Stimulated activated CD4-positive, alpha-beta T cell treated with anti-CD3 and anti-CD28 coated beads, Interleukin-1b, Interleukin-23, amount 100 ng/mL, for 1 hour (primary cell): Measurements from ENCODE around the gene KCNAB3.

Experiments used
- DNase-seq, 2 donors: peaks; one replicate each; pipeline ENCODE4 v3.0.0-alpha.2; 2020; ENCODE audit warnings: low read depth in 2 of 2

KCNAB3 gene

GRCh38 chr17:7940743-7941142 is 11.1 kb upstream of the KCNAB3 start:
- DNase-seq: no peak

GRCh38 chr17:7940034-7940433 is 10.4 kb upstream of the KCNAB3 start:
- DNase-seq: no peak

- DNase-seq: no peak
These were observed 6.2 kb upstream of the KCNAB3 start for GRCh38 chr17:7935859-7936258.

DNA sequence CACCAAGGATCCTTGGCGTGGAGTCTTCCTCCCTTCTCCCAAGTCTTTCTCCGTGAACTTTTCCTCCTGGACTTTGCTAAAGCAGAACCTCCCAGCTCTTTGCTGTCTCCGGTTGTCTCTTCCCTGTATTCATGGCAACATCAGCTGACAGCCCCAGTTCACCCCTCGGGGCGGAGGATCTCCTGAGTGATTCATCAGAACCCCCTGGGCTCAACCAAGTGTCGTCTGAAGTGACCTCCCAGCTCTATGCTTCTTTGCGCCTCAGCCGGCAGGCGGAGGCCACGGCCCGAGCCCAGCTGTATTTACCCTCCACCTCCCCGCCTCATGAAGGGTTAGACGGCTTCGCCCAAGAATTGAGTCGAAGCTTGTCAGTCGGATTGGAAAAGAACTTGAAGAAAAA is 3.3 kb upstream of the KCNAB3 start:
- no peak for DNase-seq

- DNase-seq: no peak
These were observed 2.8 kb upstream of the KCNAB3 start for GRCh38 chr17:7932483-7932891.

GRCh38 chr17:7931709-7932482 is 2.2 kb upstream of the KCNAB3 start, which contains the start of the genes CNTROB and TRAPPC1:
Gene CNTROB (plus strand): TSS chr17:7932206. CDS start chr17:7933080, 874 bp downstream.
Gene TRAPPC1 (minus strand): TSS chr17:7931946. CDS start chr17:7931829, 117 bp downstream.
- DNase-seq: peak; percentile 98 to 99

GRCh38 chr17:7930841-7931631 is 1.4 kb upstream of the KCNAB3 start:
- DNase-seq: no peak

DNA sequence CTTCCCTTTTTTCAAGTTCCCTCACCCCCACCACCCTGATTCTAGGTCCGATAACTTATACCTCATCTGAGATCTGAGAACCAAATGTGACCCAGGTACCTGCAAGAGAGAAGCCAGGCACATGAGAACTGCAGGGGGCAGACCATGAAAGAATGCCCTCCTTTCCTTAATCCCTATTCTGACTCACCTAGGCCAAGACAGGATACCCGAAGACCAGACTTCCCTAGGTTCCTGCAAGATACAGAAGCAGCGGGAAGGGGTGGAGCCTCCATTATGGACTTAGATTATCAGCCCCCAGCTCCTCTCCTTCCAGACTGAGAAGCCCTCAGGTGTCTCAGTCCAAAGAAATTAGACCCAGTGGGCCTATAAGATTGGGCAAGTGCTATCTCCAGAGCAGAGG is 2.1 kb downstream of the KCNAB3 start:
- no peak for DNase-seq

- DNase-seq: peak; percentile 60 to 66
These were observed 6.6 kb downstream of the KCNAB3 start for GRCh38 chr17:7922845-7923628.

GRCh38 chr17:7922269-7922844 is 7.3 kb downstream of the KCNAB3 start:
- no peak for DNase-seq

GRCh38 chr17:7916808-7917207 is 12.8 kb downstream of the KCNAB3 start:
- no peak for DNase-seq

GRCh38 chr17:7916385-7916682 is 13.3 kb downstream of the KCNAB3 start:
- DNase-seq: no peak

DNA sequence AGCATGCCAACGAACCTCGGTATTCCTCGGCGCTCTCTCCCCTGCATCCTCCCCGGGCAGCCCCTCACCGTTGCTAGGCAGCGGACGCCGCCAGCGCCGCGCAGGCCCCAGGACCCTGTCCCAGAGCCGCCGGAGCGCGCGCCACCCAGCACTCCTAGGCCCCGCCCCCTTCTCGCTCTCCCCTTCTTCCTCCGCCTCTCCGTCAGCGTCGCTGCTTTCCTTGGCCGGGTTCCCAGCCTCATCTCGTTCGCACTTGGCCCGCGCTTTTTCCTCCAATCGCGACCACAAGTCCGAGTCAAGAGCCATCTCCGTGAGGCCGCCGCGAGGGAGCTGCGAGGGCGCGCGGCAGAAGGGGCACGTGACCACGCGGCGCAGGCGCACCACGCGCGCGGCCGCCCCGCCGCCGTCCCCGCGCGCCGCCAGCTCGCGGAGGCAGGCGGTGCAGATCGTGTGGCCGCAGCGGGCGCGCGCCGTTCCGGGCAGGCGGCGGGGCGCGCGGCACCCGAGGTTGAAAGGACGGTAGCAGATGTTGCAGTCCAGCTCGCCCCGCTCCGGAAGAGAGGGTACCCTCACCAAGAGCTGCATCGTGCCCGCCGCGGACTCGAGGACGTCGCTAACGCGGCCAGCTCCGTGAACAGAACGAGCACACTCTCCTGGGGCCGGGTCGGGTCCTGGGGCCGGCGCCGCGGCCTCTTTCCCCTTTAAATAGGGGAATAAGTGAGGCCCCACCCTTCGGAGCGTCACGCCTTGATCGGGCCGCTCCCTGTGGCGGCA is 13.9 kb downstream of the KCNAB3 start, which contains the start of gene RNF227:
Gene RNF227 (minus strand): TSS at position 679 of the 774 bp plus-strand sequence. CDS start 94 bp downstream, at position 585.
- DNase-seq: peak; percentile 39 to 65

DNA sequence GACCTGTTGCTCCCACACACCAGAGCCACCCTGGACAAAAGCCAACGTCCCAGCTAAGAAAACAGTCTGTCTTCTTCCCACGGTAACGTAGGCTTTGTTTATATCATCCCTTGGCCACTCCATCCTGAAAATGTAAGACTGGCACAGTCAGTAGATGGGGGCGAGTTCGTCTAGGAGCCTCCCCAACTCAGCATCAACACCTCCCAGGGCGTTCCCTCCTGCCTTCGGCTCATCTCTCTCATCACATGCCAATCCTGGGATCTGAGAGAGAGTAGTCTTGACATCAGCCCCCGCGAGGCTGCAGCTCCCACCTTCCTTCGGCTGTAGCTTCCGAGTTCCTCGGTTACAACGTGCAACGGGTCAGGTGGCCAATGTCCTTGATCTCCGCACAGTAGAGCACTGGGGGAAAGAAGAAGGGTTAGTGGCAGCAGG is 14.5 kb downstream of the KCNAB3 start:
- no peak for DNase-seq

GRCh38 chr17:7912927-7913524 is 16.6 kb downstream of the KCNAB3 start:
- DNase-seq: no peak

DNA sequence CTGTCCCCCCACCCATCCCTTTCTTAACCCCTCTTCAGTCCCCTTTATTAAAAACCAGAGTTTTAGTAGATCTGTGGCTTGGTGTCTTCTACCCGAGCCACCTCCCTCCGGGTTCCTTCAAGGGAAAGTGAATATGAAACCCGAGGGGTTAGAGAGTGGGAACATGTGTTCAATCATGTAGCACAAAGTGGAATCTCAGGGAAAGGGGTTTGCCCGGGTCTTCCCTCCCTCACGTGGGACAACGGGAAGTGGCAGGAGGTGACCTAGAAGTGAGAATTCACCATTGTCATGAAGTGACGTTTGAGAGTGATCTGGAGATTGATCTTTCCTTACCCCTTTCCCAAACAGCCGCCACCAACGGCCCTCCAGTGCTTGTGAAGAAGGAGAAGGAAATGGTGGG is 18.5 kb downstream of the KCNAB3 start:
- DNase-seq: no peak

DNA sequence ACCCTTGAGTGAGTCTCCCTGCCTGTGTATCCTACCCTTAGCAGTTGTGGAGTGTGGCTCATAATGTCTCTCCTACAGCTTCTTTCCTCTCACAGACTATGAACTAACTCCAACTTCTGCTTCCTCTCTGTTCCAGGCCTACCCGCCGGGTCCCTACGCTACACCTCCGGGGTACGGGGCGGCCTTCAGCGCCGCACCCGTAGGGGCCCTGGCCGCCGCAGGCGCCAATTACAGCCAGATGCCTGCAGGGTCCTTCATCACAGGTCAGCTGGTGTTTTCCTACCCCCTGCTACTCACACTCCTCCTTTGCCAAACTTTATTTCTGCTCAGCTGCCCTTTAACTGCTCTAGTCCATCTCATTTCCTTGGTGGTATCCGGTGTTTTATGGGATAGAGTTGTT is 18.9 kb downstream of the KCNAB3 start:
- DNase-seq: no peak

DNA sequence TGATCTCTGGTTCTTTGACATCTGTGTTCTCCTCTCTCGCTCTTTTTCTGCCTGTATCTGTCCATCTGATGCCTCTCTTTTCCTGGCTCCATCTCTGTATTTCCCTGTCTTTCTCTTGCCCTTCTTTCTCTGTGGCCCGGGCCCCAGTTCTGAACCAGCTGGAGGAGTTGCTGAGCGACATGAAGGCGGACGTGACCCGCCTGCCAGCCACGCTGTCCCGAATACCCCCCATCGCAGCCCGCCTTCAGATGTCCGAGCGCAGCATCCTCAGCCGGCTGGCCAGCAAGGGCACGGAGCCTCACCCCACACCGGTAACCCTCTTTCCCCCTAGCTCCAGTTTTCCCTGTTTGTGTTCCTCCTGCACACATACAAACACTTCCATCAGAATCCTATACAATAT is 19.4 kb downstream of the KCNAB3 start:
- no peak for DNase-seq

GRCh38 chr17:7909089-7909488 is 20.6 kb downstream of the KCNAB3 start:
- DNase-seq: no peak
